GM19043 (cell line): ENCODE measurements around the gene CLIC6.
A peak's percentile ranks its signal among the peaks of the same experiment; 100 is the strongest.

ENCODE experiments used
- ATAC-seq: cut with Tn5 transposase; IDR thresholded peaks from one replicate; pipeline ENCODE4 v1.9.1; 2021; ENCODE audit warnings: low read depth; ENCODE audit not compliant: unreplicated experiment

The CLIC6 gene

GRCh38 chr21:34668803-34669148, at the start of gene CLIC6:
Gene CLIC6, plus strand, starts transcription at chr21:34668994. Its CDS starts 395 bp downstream, at chr21:34669389.
- no peak for ATAC-seq

GRCh38 chr21:34619841-34620665, 48.7 kb upstream of the CLIC6 start:
- no peak for ATAC-seq

- ATAC-seq, result no peak
Measured at GRCh38 chr21:34621434-34622350, 47.1 kb upstream of the CLIC6 start.

- no peak for ATAC-seq
Measured at GRCh38 chr21:34623516-34623915, 45.3 kb upstream of the CLIC6 start.

GRCh38 chr21:34625030-34625593, 43.7 kb upstream of the CLIC6 start:
- no peak for ATAC-seq

- no peak for ATAC-seq
Measured at GRCh38 chr21:34626131-34626530, 42.7 kb upstream of the CLIC6 start.

GRCh38 chr21:34630536-34631143, 38.2 kb upstream of the CLIC6 start:
- no peak for ATAC-seq

GRCh38 chr21:34632498-34632897, 36.3 kb upstream of the CLIC6 start:
- no peak for ATAC-seq

GRCh38 chr21:34635307-34635706, 33.5 kb upstream of the CLIC6 start:
- ATAC-seq, result no peak

- ATAC-seq, result no peak
Measured at GRCh38 chr21:34636961-34637360, 31.8 kb upstream of the CLIC6 start.

- no peak for ATAC-seq
Measured at GRCh38 chr21:34639250-34639649, 29.5 kb upstream of the CLIC6 start.

- no peak for ATAC-seq
Measured at GRCh38 chr21:34639882-34640788, 28.7 kb upstream of the CLIC6 start.

- ATAC-seq, result no peak
Measured at GRCh38 chr21:34640858-34641257, 27.9 kb upstream of the CLIC6 start.

- ATAC-seq, result peak; percentile 63
Measured at GRCh38 chr21:34642211-34643075, 26.4 kb upstream of the CLIC6 start.

GRCh38 chr21:34644825-34645224, 24.0 kb upstream of the CLIC6 start:
- ATAC-seq, result no peak

GRCh38 chr21:34647555-34647954, 21.2 kb upstream of the CLIC6 start:
- no peak for ATAC-seq

GRCh38 chr21:34648739-34649297, 20.0 kb upstream of the CLIC6 start:
- ATAC-seq, result no peak

GRCh38 chr21:34649400-34649799, 19.4 kb upstream of the CLIC6 start:
- ATAC-seq, result no peak
